Stomach (tissue), 4 donors: Measurements from ENCODE around the gene CEP78.

Experiments used
- EP300 ChIP-seq: sonication (generic); formaldehyde crosslinking; IDR thresholded peaks from one replicate; pipeline ENCODE4 v1.6.1; 2017; ENCODE audit warnings: antibody characterized with exemption
- POLR2A ChIP-seq, 4 donors: fragments of 450-650 bp; IDR thresholded peaks; one replicate each; pipeline ENCODE4 v1.6.1; 2016; ENCODE audit warnings: antibody characterized with exemption in 4 of 4, control low read depth in 2 of 4, mild to moderate bottlenecking in 1 of 4, moderate library complexity in 1 of 4
- TF ChIP-seq, protein P1 (sequence below), 7 experiments: fragments of 450-650 bp in 4 of 7; fragments of 200-600 bp in 3 of 7; sonication (generic) in 3 of 7; IDR thresholded peaks; one replicate each; pipeline ENCODE4 v1.5.1; 2016 to 2019; ENCODE audit warnings: antibody characterized with exemption in 7 of 7, control low read depth in 2 of 7, mild to moderate bottlenecking in 1 of 7

DNA sequence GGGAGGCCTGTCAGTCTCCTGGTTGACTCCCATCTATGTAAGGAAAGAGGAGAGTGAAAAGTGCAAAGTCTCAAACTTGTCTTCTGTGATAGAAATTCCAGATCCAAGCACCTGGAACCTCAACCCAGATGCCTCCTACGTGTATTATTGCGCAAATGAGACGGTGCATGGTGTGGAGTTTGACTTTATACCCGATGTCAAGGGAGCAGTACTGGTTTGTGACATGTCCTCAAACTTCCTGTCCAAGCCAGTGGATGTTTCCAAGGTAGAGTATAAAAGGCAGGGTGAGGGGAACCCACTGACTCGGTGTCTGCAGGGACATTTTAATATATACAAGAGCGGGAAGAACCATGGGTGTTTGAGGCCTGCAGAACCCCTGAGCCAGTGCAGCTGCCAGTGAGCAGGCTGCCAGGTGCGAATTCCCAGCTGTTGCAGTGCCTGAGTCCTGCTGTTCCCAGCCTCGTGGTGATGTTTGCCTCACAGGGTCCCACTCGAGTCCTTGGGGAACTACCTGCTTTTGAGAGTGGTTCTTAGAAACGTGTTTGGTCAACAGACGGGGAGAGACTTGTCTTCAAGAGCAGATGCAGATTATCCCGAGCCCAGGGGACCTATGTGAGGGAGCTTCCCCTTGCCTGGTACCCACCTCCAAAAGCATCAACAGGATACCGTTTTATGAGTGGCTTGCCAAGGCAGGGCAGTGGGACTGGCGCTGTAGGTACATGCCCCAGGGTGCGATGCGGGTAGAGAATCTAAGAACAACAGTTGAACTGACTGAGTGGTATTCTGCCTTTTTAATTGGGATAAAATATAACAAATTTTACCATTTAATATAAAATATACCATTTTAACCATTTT lies 70.6 kb downstream of the CEP78 start:
- TF ChIP-seq, protein P1, sequence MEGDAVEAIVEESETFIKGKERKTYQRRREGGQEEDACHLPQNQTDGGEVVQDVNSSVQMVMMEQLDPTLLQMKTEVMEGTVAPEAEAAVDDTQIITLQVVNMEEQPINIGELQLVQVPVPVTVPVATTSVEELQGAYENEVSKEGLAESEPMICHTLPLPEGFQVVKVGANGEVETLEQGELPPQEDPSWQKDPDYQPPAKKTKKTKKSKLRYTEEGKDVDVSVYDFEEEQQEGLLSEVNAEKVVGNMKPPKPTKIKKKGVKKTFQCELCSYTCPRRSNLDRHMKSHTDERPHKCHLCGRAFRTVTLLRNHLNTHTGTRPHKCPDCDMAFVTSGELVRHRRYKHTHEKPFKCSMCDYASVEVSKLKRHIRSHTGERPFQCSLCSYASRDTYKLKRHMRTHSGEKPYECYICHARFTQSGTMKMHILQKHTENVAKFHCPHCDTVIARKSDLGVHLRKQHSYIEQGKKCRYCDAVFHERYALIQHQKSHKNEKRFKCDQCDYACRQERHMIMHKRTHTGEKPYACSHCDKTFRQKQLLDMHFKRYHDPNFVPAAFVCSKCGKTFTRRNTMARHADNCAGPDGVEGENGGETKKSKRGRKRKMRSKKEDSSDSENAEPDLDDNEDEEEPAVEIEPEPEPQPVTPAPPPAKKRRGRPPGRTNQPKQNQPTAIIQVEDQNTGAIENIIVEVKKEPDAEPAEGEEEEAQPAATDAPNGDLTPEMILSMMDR (IDR thresholded peaks at IDR 0.05), result no peak
- no peak for TF ChIP-seq EP300
- TF ChIP-seq POLR2A (IDR thresholded peaks at IDR 0.05), result no peak
